Suprapubic skin (tissue), 3 donors: Measurements from ENCODE around the gene EXPH5.

ENCODE experiments used
- EP300 ChIP-seq: sonication (generic); formaldehyde crosslinking; IDR thresholded peaks from one replicate; pipeline ENCODE4 v1.6.1; 2017; ENCODE audit warnings: antibody characterized with exemption
- TF ChIP-seq, protein P1 (sequence below), 2 donors: fragments of 200-600 bp in 1 of 2; fragments of 450-650 bp in 1 of 2; sonication (generic) in 1 of 2; IDR thresholded peaks; one replicate each; pipeline ENCODE4 v1.5.1; 2016 to 2019; ENCODE audit warnings: antibody characterized with exemption in 2 of 2, mild to moderate bottlenecking in 1 of 2, moderate library complexity in 1 of 2

DNA sequence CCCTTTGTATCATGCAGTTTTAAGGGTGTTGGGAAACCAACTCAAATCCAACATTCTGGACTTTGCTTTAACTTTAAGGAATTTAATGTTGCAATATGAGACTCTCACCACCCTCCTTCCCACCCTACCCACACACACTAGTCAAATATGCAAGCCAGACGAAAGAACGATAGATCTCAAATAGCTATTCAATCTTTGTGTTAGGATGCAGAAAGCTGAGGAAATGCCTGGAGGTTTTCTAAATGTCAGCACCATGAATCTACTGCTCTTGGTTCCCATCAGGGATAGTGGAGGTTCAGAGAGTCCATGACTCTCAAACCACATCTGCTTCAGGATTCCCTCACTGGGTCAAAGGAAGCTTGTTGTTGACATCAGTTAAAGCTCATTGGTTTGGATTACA, 33.7 kb downstream of the EXPH5 start:
- TF ChIP-seq, protein P1, sequence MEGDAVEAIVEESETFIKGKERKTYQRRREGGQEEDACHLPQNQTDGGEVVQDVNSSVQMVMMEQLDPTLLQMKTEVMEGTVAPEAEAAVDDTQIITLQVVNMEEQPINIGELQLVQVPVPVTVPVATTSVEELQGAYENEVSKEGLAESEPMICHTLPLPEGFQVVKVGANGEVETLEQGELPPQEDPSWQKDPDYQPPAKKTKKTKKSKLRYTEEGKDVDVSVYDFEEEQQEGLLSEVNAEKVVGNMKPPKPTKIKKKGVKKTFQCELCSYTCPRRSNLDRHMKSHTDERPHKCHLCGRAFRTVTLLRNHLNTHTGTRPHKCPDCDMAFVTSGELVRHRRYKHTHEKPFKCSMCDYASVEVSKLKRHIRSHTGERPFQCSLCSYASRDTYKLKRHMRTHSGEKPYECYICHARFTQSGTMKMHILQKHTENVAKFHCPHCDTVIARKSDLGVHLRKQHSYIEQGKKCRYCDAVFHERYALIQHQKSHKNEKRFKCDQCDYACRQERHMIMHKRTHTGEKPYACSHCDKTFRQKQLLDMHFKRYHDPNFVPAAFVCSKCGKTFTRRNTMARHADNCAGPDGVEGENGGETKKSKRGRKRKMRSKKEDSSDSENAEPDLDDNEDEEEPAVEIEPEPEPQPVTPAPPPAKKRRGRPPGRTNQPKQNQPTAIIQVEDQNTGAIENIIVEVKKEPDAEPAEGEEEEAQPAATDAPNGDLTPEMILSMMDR (IDR thresholded peaks at IDR 0.05): no peak
- TF ChIP-seq EP300: no peak
